HepG2 (cell line): Measurements from ENCODE around the gene ANKLE1. TPM values are rescaled to one million over a fixed set of nuclear protein-coding genes. Genes with fewer than 3 reads are reported as not detected.

ENCODE experiments used
- FOXJ3 ChIP-seq: sonication (generic); formaldehyde crosslinking; IDR thresholded peaks from 2 replicates; pipeline ENCODE4 v1.4.0; 2020; ENCODE audit warnings: missing genetic modification reagents, mild to moderate bottlenecking, borderline replicate concordance
- NFIC ChIP-seq: IDR thresholded peaks from 2 replicates; pipeline ENCODE4 v1.6.1; 2012; ENCODE audit warnings: mild to moderate bottlenecking, low read length, inconsistent platforms
- PITX1 ChIP-seq: sonication (generic); formaldehyde crosslinking; IDR thresholded peaks from 2 replicates; pipeline ENCODE4 v1.5.1; 2020; ENCODE audit warnings: mild to moderate bottlenecking, missing genetic modification reagents
- PPARG ChIP-seq: conservative IDR thresholded peaks from 2 replicates; pipeline ENCODE4 v1.6.1; 2016; ENCODE audit warnings: missing biosample characterization, missing genetic modification reagents
- TBL1XR1 ChIP-seq: fragments of 150-350 bp; IDR thresholded peaks from 2 replicates; pipeline ENCODE4 v1.6.1; 2014; ENCODE audit warnings: borderline replicate concordance, low read length; ENCODE audit not compliant: partially characterized antibody
- U2AF2 ChIP-seq: fragments of 200-400 bp; formaldehyde crosslinking; IDR thresholded peaks from 2 replicates; pipeline ENCODE4 v1.6.1; 2017; ENCODE audit warnings: low read depth, mild to moderate bottlenecking, low read length
- ZBTB7B ChIP-seq: sonication (generic); formaldehyde crosslinking; IDR thresholded peaks from 2 replicates; pipeline ENCODE4 v1.4.0; 2020; ENCODE audit warnings: missing genetic modification reagents
- ZNF121 ChIP-seq: sonication (generic); formaldehyde crosslinking; IDR thresholded peaks from 2 replicates; pipeline ENCODE4 v1.5.0; 2020; ENCODE audit warnings: mild to moderate bottlenecking, missing genetic modification reagents
- ZNF24 ChIP-seq: fragments of 450-650 bp; IDR thresholded peaks from 2 replicates; pipeline ENCODE4 v1.6.1; 2017; ENCODE audit warnings: antibody characterized with exemption, mild to moderate bottlenecking
- ZNF598 ChIP-seq: sonication (generic); formaldehyde crosslinking; IDR thresholded peaks from 2 replicates; pipeline ENCODE4 v1.5.1; 2020; ENCODE audit warnings: mild to moderate bottlenecking, missing genetic modification reagents, borderline replicate concordance
- ZNF670 ChIP-seq: sonication (generic); formaldehyde crosslinking; IDR thresholded peaks from 2 replicates; pipeline ENCODE4 v1.8.0; 2022; ENCODE audit warnings: mild to moderate bottlenecking, missing genetic modification reagents, borderline replicate concordance
- ZNF776 ChIP-seq: sonication (generic); formaldehyde crosslinking; IDR thresholded peaks from 2 replicates; pipeline ENCODE4 v1.4.0; 2020; ENCODE audit warnings: mild to moderate bottlenecking, missing genetic modification reagents
- ZNF878 ChIP-seq: sonication (generic); formaldehyde crosslinking; IDR thresholded peaks from 2 replicates; pipeline ENCODE4 v1.8.1; 2023; ENCODE audit warnings: mild to moderate bottlenecking, missing genetic modification reagents, moderate library complexity
- polyA plus RNA-seq, 8 experiments: library from polyadenylated mRNA; depleted of rRNA in 3 of 8; stranded (reverse) in 7 of 8; unstranded in 1 of 8; fragments of >200 nt; fragmentation: Illumina TruSeq in 4 of 8; extraction: Trizol in 4 of 8; gene quantifications; 2 replicates each; pipeline versions ENCODE4 v1.2.1 to v1.2.3, GENCODE V29; 2011 to 2016; ENCODE audit warnings: low read depth in 4 of 8, missing spikeins in 1 of 8, mixed read lengths in 1 of 8; ENCODE audit not compliant: insufficient read depth in 1 of 8
- total RNA-seq, 5 experiments: library from RNA; depleted of rRNA; stranded (reverse); fragments of >200 nt; fragmentation: Illumina TruSeq; extraction: Trizol; gene quantifications; 2 replicates each; pipeline ENCODE4 v1.2.3, GENCODE V29; 2016; ENCODE audit warnings: low read depth in 1 of 5
- TF ChIP-seq, protein P1 (sequence below): sonication (generic); formaldehyde crosslinking; IDR thresholded peaks from 2 replicates; pipeline ENCODE4 v1.4.0; 2020; ENCODE audit warnings: missing genetic modification reagents, borderline replicate concordance
- TF ChIP-seq, protein P2 (sequence below): sonication (generic); formaldehyde crosslinking; conservative IDR thresholded peaks from 2 replicates; pipeline ENCODE4 v1.4.0; 2020; ENCODE audit warnings: missing genetic modification reagents
- TF ChIP-seq, protein P3 (sequence below): sonication (generic); formaldehyde crosslinking; IDR thresholded peaks from 2 replicates; pipeline ENCODE4 v1.5.0; 2020; ENCODE audit warnings: mild to moderate bottlenecking, missing genetic modification reagents
- TF ChIP-seq, protein P4 (sequence below): sonication (generic); formaldehyde crosslinking; IDR thresholded peaks from 2 replicates; pipeline ENCODE4 v1.5.1; 2020; ENCODE audit warnings: missing genetic modification reagents, mild to moderate bottlenecking, borderline replicate concordance

Gene ANKLE1
- total and polyA plus RNA-seq, 2 of the 13 experiments (the other 11 are each of a cell fraction or from before 2014, with no cell fraction given): 0.69 to 1.5 TPM

DNA sequence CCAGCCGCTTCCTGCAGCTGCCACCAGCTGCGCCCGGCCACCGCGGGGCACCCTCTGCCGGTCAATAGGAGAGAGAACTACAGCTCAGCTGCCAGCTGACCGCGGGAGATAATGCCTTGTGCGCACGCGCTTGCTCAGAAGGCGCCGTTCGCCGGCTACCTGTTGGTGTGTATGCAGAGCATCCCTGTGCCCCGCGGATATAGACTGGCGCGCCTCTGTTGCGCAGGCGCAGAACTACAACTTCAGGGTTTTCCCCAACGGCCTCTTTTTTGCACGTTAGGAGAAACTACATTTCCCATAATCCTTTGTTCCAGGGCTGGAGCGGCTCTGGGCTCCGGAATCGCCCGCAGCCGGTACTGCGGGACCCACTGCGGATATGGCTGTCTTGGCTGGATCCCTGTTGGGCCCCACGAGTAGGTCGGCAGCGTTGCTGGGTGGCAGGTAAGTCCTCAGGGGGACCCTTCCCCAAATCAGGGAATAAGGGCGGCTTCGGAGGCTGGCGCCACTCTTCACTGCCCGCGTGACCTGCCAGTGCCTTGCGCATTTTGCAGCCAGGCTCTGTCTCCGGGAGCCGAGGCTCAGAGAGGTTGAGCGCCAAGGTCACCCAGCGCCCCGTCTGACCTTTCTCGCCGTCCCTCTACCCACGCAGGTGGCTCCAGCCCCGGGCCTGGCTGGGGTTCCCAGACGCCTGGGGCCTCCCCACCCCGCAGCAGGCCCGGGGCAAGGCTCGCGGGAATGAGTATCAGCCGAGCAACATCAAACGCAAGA, 24.0 kb downstream of the ANKLE1 start, which contains the start of gene MRPL34 (continued):
- TF ChIP-seq ZNF598 (no peak), PITX1 (0 out of 2 replicates have a peak, but pooled peaks have one; percentile 12), ZBTB7B (CRISPR knock-in tag) (peak; percentile 60; the same call in 1 of the 2 replicates), FOXJ3 (no peak; the same call in 1 of the 2 replicates), ZNF776 (peak; percentile 66; the same call in 1 of the 2 replicates), NFIC (no peak), ZNF121 (CRISPR knock-in tag) (no peak), U2AF2 (no peak), TBL1XR1 (no peak), ZNF670 (peak; percentile 85), PPARG (CRISPR knock-in tag) (no peak), ZNF878 (CRISPR knock-in tag) (no peak; the same call in 1 of the 2 replicates), ZNF24 (no peak)
- TF ChIP-seq, protein P1, sequence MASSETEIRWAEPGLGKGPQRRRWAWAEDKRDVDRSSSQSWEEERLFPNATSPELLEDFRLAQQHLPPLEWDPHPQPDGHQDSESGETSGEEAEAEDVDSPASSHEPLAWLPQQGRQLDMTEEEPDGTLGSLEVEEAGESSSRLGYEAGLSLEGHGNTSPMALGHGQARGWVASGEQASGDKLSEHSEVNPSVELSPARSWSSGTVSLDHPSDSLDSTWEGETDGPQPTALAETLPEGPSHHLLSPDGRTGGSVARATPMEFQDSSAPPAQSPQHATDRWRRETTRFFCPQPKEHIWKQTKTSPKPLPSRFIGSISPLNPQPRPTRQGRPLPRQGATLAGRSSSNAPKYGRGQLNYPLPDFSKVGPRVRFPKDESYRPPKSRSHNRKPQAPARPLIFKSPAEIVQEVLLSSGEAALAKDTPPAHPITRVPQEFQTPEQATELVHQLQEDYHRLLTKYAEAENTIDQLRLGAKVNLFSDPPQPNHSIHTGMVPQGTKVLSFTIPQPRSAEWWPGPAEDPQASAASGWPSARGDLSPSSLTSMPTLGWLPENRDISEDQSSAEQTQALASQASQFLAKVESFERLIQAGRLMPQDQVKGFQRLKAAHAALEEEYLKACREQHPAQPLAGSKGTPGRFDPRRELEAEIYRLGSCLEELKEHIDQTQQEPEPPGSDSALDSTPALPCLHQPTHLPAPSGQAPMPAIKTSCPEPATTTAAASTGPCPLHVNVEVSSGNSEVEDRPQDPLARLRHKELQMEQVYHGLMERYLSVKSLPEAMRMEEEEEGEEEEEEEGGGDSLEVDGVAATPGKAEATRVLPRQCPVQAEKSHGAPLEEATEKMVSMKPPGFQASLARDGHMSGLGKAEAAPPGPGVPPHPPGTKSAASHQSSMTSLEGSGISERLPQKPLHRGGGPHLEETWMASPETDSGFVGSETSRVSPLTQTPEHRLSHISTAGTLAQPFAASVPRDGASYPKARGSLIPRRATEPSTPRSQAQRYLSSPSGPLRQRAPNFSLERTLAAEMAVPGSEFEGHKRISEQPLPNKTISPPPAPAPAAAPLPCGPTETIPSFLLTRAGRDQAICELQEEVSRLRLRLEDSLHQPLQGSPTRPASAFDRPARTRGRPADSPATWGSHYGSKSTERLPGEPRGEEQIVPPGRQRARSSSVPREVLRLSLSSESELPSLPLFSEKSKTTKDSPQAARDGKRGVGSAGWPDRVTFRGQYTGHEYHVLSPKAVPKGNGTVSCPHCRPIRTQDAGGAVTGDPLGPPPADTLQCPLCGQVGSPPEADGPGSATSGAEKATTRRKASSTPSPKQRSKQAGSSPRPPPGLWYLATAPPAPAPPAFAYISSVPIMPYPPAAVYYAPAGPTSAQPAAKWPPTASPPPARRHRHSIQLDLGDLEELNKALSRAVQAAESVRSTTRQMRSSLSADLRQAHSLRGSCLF (CRISPR knock-in tag): no peak
- TF ChIP-seq, protein P2, sequence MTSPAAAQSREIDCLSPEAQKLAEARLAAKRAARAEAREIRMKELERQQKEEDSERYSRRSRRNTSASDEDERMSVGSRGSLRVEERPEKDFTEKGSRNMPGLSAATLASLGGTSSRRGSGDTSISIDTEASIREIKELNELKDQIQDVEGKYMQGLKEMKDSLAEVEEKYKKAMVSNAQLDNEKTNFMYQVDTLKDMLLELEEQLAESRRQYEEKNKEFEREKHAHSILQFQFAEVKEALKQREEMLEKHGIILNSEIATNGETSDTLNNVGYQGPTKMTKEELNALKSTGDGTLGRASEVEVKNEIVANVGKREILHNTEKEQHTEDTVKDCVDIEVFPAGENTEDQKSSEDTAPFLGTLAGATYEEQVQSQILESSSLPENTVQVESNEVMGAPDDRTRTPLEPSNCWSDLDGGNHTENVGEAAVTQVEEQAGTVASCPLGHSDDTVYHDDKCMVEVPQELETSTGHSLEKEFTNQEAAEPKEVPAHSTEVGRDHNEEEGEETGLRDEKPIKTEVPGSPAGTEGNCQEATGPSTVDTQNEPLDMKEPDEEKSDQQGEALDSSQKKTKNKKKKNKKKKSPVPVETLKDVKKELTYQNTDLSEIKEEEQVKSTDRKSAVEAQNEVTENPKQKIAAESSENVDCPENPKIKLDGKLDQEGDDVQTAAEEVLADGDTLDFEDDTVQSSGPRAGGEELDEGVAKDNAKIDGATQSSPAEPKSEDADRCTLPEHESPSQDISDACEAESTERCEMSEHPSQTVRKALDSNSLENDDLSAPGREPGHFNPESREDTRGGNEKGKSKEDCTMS (CRISPR knock-in tag): no peak
- TF ChIP-seq, protein P3, sequence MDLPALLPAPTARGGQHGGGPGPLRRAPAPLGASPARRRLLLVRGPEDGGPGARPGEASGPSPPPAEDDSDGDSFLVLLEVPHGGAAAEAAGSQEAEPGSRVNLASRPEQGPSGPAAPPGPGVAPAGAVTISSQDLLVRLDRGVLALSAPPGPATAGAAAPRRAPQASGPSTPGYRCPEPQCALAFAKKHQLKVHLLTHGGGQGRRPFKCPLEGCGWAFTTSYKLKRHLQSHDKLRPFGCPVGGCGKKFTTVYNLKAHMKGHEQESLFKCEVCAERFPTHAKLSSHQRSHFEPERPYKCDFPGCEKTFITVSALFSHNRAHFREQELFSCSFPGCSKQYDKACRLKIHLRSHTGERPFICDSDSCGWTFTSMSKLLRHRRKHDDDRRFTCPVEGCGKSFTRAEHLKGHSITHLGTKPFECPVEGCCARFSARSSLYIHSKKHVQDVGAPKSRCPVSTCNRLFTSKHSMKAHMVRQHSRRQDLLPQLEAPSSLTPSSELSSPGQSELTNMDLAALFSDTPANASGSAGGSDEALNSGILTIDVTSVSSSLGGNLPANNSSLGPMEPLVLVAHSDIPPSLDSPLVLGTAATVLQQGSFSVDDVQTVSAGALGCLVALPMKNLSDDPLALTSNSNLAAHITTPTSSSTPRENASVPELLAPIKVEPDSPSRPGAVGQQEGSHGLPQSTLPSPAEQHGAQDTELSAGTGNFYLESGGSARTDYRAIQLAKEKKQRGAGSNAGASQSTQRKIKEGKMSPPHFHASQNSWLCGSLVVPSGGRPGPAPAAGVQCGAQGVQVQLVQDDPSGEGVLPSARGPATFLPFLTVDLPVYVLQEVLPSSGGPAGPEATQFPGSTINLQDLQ (CRISPR knock-in tag): no peak
- TF ChIP-seq, protein P4, sequence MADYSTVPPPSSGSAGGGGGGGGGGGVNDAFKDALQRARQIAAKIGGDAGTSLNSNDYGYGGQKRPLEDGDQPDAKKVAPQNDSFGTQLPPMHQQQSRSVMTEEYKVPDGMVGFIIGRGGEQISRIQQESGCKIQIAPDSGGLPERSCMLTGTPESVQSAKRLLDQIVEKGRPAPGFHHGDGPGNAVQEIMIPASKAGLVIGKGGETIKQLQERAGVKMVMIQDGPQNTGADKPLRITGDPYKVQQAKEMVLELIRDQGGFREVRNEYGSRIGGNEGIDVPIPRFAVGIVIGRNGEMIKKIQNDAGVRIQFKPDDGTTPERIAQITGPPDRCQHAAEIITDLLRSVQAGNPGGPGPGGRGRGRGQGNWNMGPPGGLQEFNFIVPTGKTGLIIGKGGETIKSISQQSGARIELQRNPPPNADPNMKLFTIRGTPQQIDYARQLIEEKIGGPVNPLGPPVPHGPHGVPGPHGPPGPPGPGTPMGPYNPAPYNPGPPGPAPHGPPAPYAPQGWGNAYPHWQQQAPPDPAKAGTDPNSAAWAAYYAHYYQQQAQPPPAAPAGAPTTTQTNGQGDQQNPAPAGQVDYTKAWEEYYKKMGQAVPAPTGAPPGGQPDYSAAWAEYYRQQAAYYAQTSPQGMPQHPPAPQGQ: no peak
